ENCODE results near the gene ZFP92.

The ZFP92 gene

GRCh38 chrX:153456161-153456560 is 44.9 kb downstream of the ZFP92 start:
- no peak for DNase-seq (ENCODE audit: low read depth, low spot score)

- DNase-seq (ENCODE audit: low read depth, low spot score), result no peak
Measured at GRCh38 chrX:153456704-153457103, 45.4 kb downstream of the ZFP92 start.

GRCh38 chrX:153457136-153457825 is 46.0 kb downstream of the ZFP92 start:
- DNase-seq (ENCODE audit: low read depth, low spot score), result no peak

GRCh38 chrX:153457827-153458466 is 46.7 kb downstream of the ZFP92 start:
- no peak for DNase-seq (ENCODE audit: low read depth, low spot score)

GRCh38 chrX:153458476-153458875 is 47.2 kb downstream of the ZFP92 start:
- no peak for DNase-seq (ENCODE audit: low read depth, low spot score)

- DNase-seq (ENCODE audit: low read depth, low spot score), result no peak
Measured at GRCh38 chrX:153459986-153460385, 48.7 kb downstream of the ZFP92 start.

- no peak for DNase-seq (ENCODE audit: low read depth, low spot score)
Measured at GRCh38 chrX:153460826-153461225, 49.6 kb downstream of the ZFP92 start.
